ENCODE measurements around the gene MAST1. TPM values are rescaled to one million over a fixed set of nuclear protein-coding genes. Genes with fewer than 3 reads are reported as not detected.
A peak's percentile ranks its signal among the peaks of the same experiment; 100 is the strongest.

MAST1 gene
- polyA plus RNA-seq, 1 donor from 2014 or later = 1.2 TPM

DNA sequence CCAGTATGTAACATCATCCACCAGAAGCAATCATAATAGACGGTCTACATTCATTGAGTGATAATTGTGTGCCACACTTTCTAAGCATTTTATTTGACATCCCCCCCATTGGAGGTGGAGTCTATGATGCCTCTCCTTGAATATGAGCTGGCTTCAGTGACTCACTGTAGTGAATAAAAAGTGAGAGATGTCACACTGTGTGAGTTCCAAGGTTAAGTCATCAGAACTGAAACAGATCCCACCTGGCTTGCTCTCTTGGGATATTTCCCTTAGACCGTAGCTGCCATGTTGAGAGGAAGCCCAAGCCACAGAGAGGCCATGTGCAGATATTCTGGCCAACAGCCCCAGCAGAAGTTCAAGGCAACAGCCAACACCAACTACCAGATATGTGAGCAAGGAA, 16.6 kb upstream of the MAST1 start:
- H3K4me1 Mint-ChIP-seq = peaks cover 0 to 3% (median 2%) of the 10 kb centered on the region in 3 donors
- no peaks in the 10 kb centered on the region for H3K9me3 Mint-ChIP-seq
- no peak overlapping the region for H3K27ac Mint-ChIP-seq
- H3K4me3 Mint-ChIP-seq = no peak overlapping the region
- no peaks in the 10 kb centered on the region for H3K36me3 Mint-ChIP-seq
- peaks cover 16% of the 10 kb centered on the region for H3K27me3 Mint-ChIP-seq

DNA sequence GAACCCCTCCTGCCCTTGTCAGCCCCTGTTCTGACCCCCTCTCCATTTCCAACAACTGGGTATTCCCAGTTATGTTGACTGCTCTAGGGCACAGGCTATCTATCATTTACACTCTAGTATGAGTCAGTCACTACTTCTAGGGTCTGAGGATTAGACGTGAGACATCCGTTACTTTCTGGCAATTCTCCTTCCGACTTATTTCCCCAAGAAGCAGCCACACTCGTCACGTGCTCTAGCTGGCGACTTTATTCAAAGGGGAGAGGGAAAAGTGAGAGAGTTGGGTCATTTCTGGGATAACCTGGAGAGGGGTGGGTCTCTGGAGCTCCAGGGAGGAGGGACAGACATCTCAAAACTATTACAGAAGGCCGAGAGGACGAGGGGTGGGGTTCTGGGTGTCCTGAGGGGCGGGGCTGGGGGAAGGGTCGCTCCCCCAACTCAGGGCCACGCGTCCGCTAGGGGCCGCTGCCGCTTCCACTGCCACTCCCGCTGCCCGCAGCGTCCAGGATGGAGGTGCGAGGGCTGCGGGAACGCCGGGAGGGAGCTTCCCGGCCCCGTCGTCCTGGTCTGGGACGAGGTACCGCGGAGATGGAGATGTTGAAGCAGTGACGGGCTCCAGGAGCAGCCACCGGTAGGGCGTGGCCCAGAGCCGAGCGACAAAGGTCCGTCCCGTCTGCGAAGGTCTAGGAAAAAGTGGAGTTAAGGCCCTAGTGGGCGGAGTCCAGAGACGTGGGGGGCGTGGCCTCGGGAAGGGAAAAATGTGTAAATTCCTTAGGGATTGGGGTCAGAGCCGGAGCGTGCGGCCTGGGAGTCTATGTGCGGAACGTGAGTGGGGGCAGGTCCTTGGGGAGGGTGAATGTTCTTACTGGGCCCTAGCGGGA, 12.8 kb upstream of the MAST1 start:
- Mint-ChIP-seq H3K27me3 (peaks cover 42% of the 10 kb centered on the region), H3K4me1 (peaks cover 0 to 5% (median 2%) of the 10 kb centered on the region in 3 donors), H3K27ac (no peak overlapping the region), H3K9me3 (peaks cover 0 to 1% (median 0%) of the 10 kb centered on the region in 3 donors), H3K36me3 (no peaks in the 10 kb centered on the region), H3K4me3 (peak overlapping the region in 1 of 4 donors; percentile 54)

DNA sequence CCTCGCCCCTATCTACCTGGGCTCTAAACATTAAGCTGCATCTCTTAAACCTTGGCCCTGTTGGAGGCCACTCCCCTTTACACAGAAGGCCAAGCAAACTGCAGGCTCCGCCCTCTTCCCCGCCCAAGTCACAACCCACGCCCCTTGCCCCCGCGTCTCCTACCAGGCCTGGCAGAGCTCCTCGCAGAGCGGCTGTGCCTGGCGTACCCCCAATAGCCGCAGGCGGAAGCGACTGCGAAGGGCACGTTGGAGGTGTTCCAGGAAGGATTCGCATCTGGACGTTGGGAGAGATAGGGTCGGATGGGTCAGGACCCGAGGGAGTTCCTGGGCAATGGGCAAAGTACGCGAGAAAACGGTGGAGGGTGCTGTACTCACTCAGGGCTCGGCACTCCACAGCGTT, 9.8 kb upstream of the MAST1 start:
- peaks cover 6 to 24% (median 16%) of the 10 kb centered on the region in 3 donors for H3K4me1 Mint-ChIP-seq
- peaks cover 69% of the 10 kb centered on the region for H3K27me3 Mint-ChIP-seq
- no peak overlapping the region for H3K27ac Mint-ChIP-seq
- H3K9me3 Mint-ChIP-seq = peaks cover 0 to 8% (median 6%) of the 10 kb centered on the region in 3 donors
- H3K4me3 Mint-ChIP-seq = peak overlapping the region in 1 of 4 donors; percentile 54
- no peaks in the 10 kb centered on the region for H3K36me3 Mint-ChIP-seq

DNA sequence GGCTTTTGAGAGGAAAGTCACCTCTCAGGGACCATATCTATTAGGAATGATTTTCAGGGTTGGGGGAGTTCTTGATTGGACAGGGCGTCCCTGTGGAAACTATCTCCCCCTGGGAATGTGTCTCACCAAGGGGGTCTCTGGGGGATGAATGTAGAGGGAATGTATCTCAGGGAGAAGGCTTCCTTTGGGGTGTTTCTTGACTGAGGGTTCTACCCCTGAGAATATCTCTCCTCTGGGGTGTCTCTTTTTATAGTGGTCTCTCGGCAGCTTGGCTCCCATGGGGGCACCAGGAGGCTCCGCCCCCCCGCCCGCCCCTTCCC, 4.9 kb upstream of the MAST1 start:
- H3K27me3 Mint-ChIP-seq = peaks cover 80% of the 10 kb centered on the region
- peaks cover 0 to 15% (median 6%) of the 10 kb centered on the region in 3 donors for H3K9me3 Mint-ChIP-seq
- H3K4me3 Mint-ChIP-seq = peak overlapping the region; percentile 9 to 61 (median 54)
- H3K36me3 Mint-ChIP-seq = no peaks in the 10 kb centered on the region
- H3K4me1 Mint-ChIP-seq = peaks cover 16 to 25% (median 18%) of the 10 kb centered on the region in 3 donors
- H3K27ac Mint-ChIP-seq = peak overlapping the region in 2 of 3 donors; percentile 51 to 90

DNA sequence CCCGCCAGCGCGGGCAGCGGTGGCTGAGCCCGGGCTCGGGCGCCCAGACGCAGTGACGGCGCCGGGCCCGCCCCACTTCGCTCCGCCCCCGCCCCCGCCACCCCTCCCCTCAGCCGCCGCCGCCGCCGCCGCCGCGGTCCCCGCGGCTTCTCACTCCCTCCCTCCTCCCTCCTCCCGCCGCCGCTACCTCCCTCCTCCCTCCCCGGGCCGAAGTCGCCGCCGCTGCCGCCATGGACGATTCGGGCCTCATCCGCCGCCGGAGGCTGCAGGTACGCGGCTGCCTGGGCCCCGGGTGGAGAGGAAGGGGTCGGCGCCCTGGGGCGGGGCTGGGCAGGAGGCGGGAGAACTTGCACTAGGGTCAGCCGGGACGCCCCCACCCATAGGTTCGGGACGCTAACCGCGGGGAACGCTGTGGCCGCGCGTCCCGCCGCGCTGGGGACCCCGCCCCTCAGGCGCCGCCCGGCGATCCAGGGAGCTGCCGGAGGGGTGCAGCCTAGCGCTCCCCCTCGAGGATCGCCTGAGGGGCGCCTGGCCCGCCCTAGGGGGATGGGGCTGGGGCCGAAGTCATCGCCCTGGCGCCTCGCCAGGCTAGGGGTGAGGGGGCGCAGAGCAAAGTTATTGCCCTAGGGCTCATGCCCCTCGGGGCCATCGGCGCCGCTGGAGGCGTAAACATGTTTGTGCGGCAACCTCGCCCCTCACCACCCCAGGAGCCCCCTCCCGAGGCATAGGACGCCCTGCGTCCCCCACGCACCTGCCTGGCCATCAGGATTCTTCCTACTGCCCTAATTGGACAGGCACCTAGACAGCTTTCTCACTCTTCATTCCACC, 4.4 kb upstream of the MAST1 start:
- Mint-ChIP-seq H3K36me3 (no peaks in the 10 kb centered on the region), H3K4me1 (peaks cover 16 to 25% (median 18%) of the 10 kb centered on the region in 3 donors), H3K4me3 (peak overlapping the region; percentile 60 to 90 (median 68)), H3K27ac (peak overlapping the region in 2 of 3 donors; percentile 47 to 53), H3K9me3 (peaks cover 0 to 15% (median 6%) of the 10 kb centered on the region in 3 donors), H3K27me3 (peaks cover 78% of the 10 kb centered on the region)

DNA sequence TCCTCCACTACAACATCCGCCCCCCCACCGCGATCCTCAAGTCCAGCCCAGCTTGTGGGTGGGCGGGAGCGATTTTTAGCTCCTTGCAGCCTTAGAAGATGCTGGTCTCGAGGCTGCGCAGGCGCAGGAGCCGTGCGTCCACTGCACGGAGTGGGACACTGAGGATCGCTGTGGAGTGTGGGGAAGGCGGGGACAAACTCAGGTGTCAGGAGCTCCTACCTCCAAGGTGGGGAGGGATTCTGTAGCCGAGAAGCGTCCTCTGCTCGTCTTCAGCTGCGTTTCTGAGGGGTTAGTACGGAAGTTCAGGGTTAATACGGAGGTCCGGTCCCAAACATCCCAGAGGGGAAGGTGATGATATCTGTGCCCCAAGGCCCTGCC, 3.8 kb upstream of the MAST1 start, which contains the start of gene RTBDN:
Gene RTBDN (minus strand): TSS at position 14 of the 378 bp plus-strand sequence. CDS start 4,600 bp downstream, outside the sequence.
- peaks cover 79% of the 10 kb centered on the region for H3K27me3 Mint-ChIP-seq
- H3K4me1 Mint-ChIP-seq = peaks cover 21 to 25% (median 21%) of the 10 kb centered on the region in 3 donors
- peaks cover 0 to 15% (median 6%) of the 10 kb centered on the region in 3 donors for H3K9me3 Mint-ChIP-seq
- peak within 1 kb of the TSS; percentile 53 to 90 (median 62) for H3K27ac Mint-ChIP-seq
- no peaks in the 10 kb centered on the region for H3K36me3 Mint-ChIP-seq
- peak within 1 kb of the TSS; percentile 61 to 90 (median 68) for H3K4me3 Mint-ChIP-seq

DNA sequence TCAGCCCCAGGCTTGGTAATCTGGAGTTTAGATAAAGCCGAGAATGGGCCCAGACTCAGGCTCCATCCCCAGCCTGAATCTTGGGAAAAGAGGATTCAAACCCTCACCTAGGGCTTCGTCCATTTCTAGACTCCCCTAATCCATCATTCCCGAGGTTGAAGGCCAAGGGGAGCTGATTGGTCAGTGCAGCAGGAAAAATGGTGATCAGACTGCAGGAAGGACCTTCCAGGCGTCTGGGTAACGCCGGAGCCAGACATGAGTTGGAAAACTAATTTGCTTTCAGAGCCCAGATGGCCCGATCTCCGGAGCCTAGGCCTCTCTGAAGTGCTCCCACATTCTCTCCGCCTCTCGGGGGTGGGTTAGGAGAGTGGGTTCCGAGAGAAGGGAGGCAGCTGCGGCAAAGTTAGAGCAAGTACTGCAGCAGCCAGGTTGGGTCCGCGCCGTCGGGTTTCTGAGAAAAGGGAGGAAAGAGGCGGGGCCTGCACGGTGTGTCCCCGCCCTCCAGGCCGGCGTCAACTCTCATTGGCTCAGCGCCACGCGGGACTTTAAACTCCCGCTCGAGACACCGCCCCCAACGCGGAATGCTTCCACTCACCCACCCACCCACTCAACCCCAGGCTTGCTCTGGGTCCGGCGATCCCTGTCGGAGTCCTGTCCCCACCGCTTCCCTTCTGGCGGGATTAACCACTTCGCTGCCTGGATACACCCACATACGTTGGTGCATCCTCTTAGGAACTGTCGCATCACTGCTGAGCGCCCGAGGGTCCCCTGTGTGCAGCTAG, 3.1 kb upstream of the MAST1 start:
- Mint-ChIP-seq H3K27ac (peak overlapping the region; percentile 62 to 90 (median 81)), H3K4me3 (peak overlapping the region in 3 of 4 donors; percentile 63 to 90 (median 73)), H3K36me3 (no peaks in the 10 kb centered on the region), H3K9me3 (peaks cover 0 to 17% (median 6%) of the 10 kb centered on the region in 3 donors), H3K27me3 (peaks cover 78% of the 10 kb centered on the region), H3K4me1 (peaks cover 23 to 25% (median 24%) of the 10 kb centered on the region in 3 donors)

DNA sequence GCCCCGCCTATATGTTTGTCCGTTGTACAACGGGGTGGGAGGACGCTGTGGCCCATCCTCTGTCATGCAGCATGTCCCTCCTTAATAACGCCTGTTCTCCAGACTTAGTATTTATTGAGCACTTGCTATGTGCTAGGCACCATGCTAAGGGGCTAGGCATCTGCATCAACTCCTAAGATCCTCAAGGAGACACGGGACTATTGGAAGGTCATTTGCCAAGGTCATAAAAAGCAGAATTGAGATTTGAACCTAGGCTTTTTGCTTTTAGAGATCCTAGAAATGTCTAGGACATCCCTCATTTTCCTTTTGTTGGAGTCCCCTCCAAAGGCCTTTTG, 1.8 kb upstream of the MAST1 start:
- H3K4me1 Mint-ChIP-seq = peaks cover 19 to 32% (median 29%) of the 10 kb centered on the region in 3 donors
- peaks cover 0 to 18% (median 6%) of the 10 kb centered on the region in 3 donors for H3K9me3 Mint-ChIP-seq
- peak overlapping the region in 2 of 3 donors; percentile 81 to 90 for H3K27ac Mint-ChIP-seq
- H3K4me3 Mint-ChIP-seq = peak overlapping the region in 3 of 4 donors; percentile 44 to 63 (median 63)
- H3K36me3 Mint-ChIP-seq = no peaks in the 10 kb centered on the region
- peaks cover 81% of the 10 kb centered on the region for H3K27me3 Mint-ChIP-seq

DNA sequence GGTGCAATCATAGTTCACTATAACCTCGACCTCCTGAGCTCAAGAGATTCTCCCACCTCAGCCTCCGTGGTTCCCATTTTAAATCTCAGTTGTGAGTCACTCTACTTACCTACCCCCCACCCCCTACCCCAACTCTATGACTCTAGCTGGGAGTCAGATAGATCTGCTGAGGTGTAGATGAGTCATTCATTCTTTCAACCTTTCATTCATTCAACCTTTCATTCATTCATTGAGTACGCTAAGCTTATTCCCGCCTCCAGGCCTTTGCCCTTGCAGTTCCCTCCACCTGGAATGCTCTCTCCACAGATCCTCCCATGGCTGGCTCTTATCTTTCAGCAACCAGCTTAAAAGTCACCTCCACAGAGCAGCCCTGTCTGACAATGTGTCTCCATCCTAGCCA, 1.1 kb upstream of the MAST1 start:
- H3K4me1 Mint-ChIP-seq = peaks cover 14 to 33% (median 23%) of the 10 kb centered on the region in 3 donors
- no peaks in the 10 kb centered on the region for H3K36me3 Mint-ChIP-seq
- peak overlapping the region in 1 of 3 donors; percentile 81 for H3K27ac Mint-ChIP-seq
- H3K27me3 Mint-ChIP-seq = peaks cover 77% of the 10 kb centered on the region
- peak overlapping the region in 3 of 4 donors; percentile 49 to 83 (median 63) for H3K4me3 Mint-ChIP-seq
- peaks cover 0 to 15% (median 1%) of the 10 kb centered on the region in 3 donors for H3K9me3 Mint-ChIP-seq

DNA sequence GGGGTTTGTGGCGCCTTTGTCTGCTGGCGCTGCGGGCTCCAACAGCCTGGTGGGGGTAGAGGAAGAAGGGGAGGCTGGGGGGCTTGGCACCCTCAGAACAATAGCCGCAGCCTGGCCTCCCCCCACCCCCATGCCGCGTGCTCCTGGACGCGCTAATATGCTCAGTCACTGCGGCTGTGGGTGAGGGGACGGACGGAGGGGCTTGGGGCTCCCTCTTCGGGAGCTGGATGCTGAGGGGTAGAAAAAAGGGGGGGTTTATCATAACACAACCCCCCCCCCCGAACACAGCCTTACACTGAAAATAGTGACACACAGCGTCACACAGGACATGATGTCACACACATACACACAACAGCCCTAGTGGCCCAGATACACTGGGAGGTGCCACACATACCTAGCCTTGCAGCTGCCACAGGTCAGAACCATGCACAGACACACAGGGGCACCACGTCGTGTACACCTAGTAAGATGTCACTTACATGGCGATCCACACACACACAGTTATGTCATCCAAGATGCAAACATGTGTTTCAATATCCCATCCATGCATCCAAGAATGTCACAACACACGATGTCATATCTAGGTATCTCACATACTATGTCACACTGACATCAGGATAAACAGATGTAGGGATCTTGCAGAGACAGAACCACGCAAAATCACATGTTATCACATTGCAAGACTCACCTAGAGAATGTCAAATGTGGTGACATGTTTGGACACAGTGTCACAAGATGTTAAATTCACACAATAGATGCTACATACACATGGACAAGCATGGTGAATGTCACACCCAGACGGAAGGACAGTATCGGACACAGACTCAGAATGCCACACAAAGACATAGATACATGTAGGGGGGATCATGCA, 806 bp downstream of the MAST1 start:
- Mint-ChIP-seq H3K36me3 (no peaks in the 10 kb centered on the region), H3K4me3 (peak overlapping the region; percentile 2 to 79 (median 62)), H3K27ac (peak overlapping the region in 1 of 3 donors; percentile 15), H3K9me3 (peaks cover 0 to 13% (median 0%) of the 10 kb centered on the region in 3 donors), H3K27me3 (peaks cover 71% of the 10 kb centered on the region), H3K4me1 (peaks cover 5 to 27% (median 17%) of the 10 kb centered on the region in 3 donors)

DNA sequence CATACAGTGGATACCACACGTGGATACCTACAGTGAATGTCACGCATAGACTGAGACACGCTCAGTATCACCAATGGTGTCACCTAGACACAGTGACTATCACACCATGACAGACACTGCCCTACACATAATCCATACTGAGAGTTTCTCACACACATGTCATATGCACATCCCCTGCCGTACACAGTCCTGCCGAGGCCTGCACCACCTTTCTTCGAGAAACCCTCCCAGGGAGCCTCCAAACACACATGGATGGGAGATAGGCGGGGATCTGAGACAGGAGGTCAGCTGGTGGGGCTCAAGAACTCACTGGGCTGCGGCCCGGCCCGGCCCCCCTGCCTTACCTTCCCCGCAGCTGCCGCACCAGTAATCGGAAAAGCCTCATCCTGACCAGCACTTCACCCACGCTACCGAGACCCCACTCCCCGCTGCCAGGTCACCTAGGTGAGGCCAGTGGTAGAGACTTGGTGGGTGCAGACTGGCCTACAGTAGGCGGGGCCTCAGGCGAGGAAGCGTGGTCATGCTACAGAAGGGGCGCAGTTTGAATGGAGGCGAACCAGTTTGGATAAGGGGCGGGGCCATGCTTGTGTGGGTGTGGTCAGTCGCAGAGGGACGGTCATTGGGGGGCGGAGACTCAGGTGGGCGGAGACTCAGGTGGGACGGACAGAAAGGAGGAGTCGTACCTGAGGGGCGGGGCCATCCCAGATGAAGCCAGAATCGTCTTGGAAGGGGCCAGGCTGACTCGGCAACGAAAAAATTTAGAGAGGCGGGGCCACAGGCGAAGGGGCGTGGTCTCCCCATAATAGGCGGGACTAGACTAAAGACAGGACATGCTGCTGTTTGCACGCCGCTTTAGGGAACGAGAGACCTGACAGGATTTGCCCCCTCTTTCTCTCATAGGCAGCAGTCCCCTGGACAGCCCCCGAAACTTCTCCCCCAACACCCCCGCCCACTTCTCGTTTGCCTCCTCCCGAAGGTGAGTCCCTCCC, 2.1 kb downstream of the MAST1 start:
- Mint-ChIP-seq H3K27me3 (peaks cover 59% of the 10 kb centered on the region), H3K4me3 (peak overlapping the region in 2 of 4 donors; percentile 24 to 81), H3K9me3 (peaks cover 0 to 10% (median 0%) of the 10 kb centered on the region in 3 donors), H3K27ac (peak overlapping the region in 1 of 3 donors; percentile 52), H3K4me1 (peaks cover 5 to 22% (median 12%) of the 10 kb centered on the region in 3 donors), H3K36me3 (no peaks in the 10 kb centered on the region)

DNA sequence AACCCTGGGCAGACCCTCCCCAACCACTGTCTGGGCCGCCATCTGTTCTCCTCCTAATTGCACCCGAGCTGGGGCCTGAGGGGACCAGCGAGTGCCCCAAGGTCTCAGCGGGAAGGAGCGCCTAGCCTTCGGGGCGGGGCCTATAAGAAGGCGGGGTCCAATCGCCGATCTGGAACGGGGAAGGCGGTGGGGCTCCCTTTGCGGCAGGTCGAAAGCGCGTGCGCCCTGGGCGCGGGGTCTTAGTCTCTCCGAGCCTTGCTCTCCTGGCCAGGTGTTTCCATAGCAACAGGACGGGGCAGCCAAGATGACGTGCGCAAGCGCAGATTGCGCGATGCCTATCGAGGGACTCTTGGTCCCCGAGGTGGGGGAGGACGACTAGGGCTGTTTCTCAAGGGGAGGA, 2.8 kb downstream of the MAST1 start:
- Mint-ChIP-seq H3K27ac (peak overlapping the region in 2 of 3 donors; percentile 52 to 69), H3K27me3 (peaks cover 53% of the 10 kb centered on the region), H3K4me1 (peaks cover 5 to 18% (median 12%) of the 10 kb centered on the region in 3 donors), H3K36me3 (no peaks in the 10 kb centered on the region), H3K4me3 (peak overlapping the region in 3 of 4 donors; percentile 24 to 75 (median 34)), H3K9me3 (peaks cover 0 to 10% (median 0%) of the 10 kb centered on the region in 3 donors)
